HUES64 (cell line): Measurements from ENCODE around the gene ANAPC7.

Experiments
- H3K27ac ChIP-seq: 2 replicates; pipeline ENCODE4 v1.7.0; 2013; ENCODE audit warnings: low read depth, low read length, inconsistent platforms
- H3K27me3 ChIP-seq: 2 replicates; pipeline ENCODE4 v1.6.1; 2013; ENCODE audit warnings: mild to moderate bottlenecking, low read length; ENCODE audit not compliant: insufficient read depth
- H3K36me3 ChIP-seq: 2 replicates; pipeline ENCODE4 v1.6.1; 2013; ENCODE audit warnings: mild to moderate bottlenecking, low read length; ENCODE audit not compliant: insufficient read depth
- H3K4me1 ChIP-seq: 2 replicates; pipeline ENCODE4 v1.6.1; 2013; ENCODE audit warnings: mild to moderate bottlenecking, low read length, moderate library complexity; ENCODE audit not compliant: insufficient read depth
- H3K4me3 ChIP-seq: 2 replicates; pipeline ENCODE4 v1.5.1; 2013; ENCODE audit warnings: mild to moderate bottlenecking, low read length, moderate library complexity
- H3K9ac ChIP-seq: 2 replicates; pipeline ENCODE4 v1.6.1; 2013; ENCODE audit warnings: mild to moderate bottlenecking, low read depth, low read length
- H3K9me3 ChIP-seq: 2 replicates; pipeline ENCODE4 v1.6.1; 2013; ENCODE audit warnings: low read depth, low read length; ENCODE audit not compliant: insufficient read depth
- WGBS: fragments of 150-250, 120-280 bp; methylation state at CpG from one replicate; pipeline ENCODE4 v1.1.7; 2013; ENCODE audit warnings: missing lambda C conversion rate; 5-methylcytosine and 5-hydroxymethylcytosine counted together

The ANAPC7 gene

GRCh38 chr12:110373425-110373824 lies 30.1 kb downstream of the ANAPC7 start:
- Histone ChIP-seq H3K36me3 (peaks cover 72% of the 10 kb centered on the region), H3K9ac (no peak overlapping the region), H3K4me1 (no peaks in the 10 kb centered on the region), H3K27me3 (no peaks in the 10 kb centered on the region), H3K4me3 (no peak overlapping the region), H3K9me3 (no peaks in the 10 kb centered on the region), H3K27ac (no peak overlapping the region)
- 100% methylated on average over 2 of the region's 2 CpGs for WGBS

- Histone ChIP-seq H3K27ac (no peak overlapping the region), H3K36me3 (peaks cover 68% of the 10 kb centered on the region)
Observed at GRCh38 chr12:110373025-110373424, 30.5 kb downstream of the ANAPC7 start.

GRCh38 chr12:110372056-110372425 lies 31.5 kb downstream of the ANAPC7 start:
- no peak overlapping the region for H3K27ac ChIP-seq
- 97% methylated on average over 7 of the region's 7 CpGs for WGBS

More at GRCh38 chr12:110373025-110373424, 30.5 kb downstream of the ANAPC7 start:
- WGBS, result 97% methylated on average over 4 of the region's 4 CpGs
- no peaks in the 10 kb centered on the region for H3K9me3 ChIP-seq
- H3K4me1 ChIP-seq, result no peaks in the 10 kb centered on the region
- H3K27me3 ChIP-seq, result no peaks in the 10 kb centered on the region
- no peak overlapping the region for H3K4me3 ChIP-seq
- H3K9ac ChIP-seq, result no peak overlapping the region

GRCh38 chr12:110371408-110372055 lies 32.0 kb downstream of the ANAPC7 start:
- Histone ChIP-seq H3K9me3 (no peaks in the 10 kb centered on the region), H3K36me3 (peaks cover 56% of the 10 kb centered on the region), H3K27me3 (no peaks in the 10 kb centered on the region), H3K9ac (no peak overlapping the region), H3K27ac (no peak overlapping the region), H3K4me1 (no peaks in the 10 kb centered on the region), H3K4me3 (no peak overlapping the region)
- WGBS, result 90% methylated on average over 13 of the region's 13 CpGs

More at GRCh38 chr12:110372056-110372425, 31.5 kb downstream of the ANAPC7 start:
- Histone ChIP-seq H3K4me3 (no peak overlapping the region), H3K4me1 (no peaks in the 10 kb centered on the region), H3K27me3 (no peaks in the 10 kb centered on the region), H3K9ac (no peak overlapping the region), H3K36me3 (peaks cover 59% of the 10 kb centered on the region), H3K9me3 (no peaks in the 10 kb centered on the region)

- H3K9me3 ChIP-seq, result no peaks in the 10 kb centered on the region
- H3K4me1 ChIP-seq, result no peaks in the 10 kb centered on the region
- no peak overlapping the region for H3K4me3 ChIP-seq
- no peak overlapping the region for H3K9ac ChIP-seq
- no peak overlapping the region for H3K27ac ChIP-seq
- H3K36me3 ChIP-seq, result peaks cover 49% of the 10 kb centered on the region
- no peaks in the 10 kb centered on the region for H3K27me3 ChIP-seq
- 93% methylated on average over 13 of the region's 13 CpGs for WGBS
Observed at GRCh38 chr12:110370732-110371231, 32.7 kb downstream of the ANAPC7 start.

GRCh38 chr12:110369992-110370391 lies 33.5 kb downstream of the ANAPC7 start:
- no peak overlapping the region for H3K27ac ChIP-seq
- no peaks in the 10 kb centered on the region for H3K27me3 ChIP-seq
- H3K9me3 ChIP-seq, result no peaks in the 10 kb centered on the region
- 94% methylated on average over 8 of the region's 8 CpGs for WGBS
- peaks cover 41% of the 10 kb centered on the region for H3K36me3 ChIP-seq
- H3K9ac ChIP-seq, result no peak overlapping the region
- no peaks in the 10 kb centered on the region for H3K4me1 ChIP-seq
- H3K4me3 ChIP-seq, result no peak overlapping the region

GRCh38 chr12:110367181-110367864 lies 36.2 kb downstream of the ANAPC7 start:
- Histone ChIP-seq H3K4me1 (no peaks in the 10 kb centered on the region), H3K27ac (no peak overlapping the region), H3K9me3 (no peaks in the 10 kb centered on the region), H3K27me3 (no peaks in the 10 kb centered on the region), H3K4me3 (no peak overlapping the region), H3K36me3 (peaks cover 15% of the 10 kb centered on the region), H3K9ac (no peak overlapping the region)
- 95% methylated on average over 15 of the region's 15 CpGs for WGBS

GRCh38 chr12:110366321-110367142 lies 37.0 kb downstream of the ANAPC7 start:
- no peak overlapping the region for H3K27ac ChIP-seq
- H3K9ac ChIP-seq, result no peak overlapping the region
- no peak overlapping the region for H3K4me3 ChIP-seq
- H3K4me1 ChIP-seq, result no peaks in the 10 kb centered on the region
- peaks cover 7% of the 10 kb centered on the region for H3K36me3 ChIP-seq
- H3K27me3 ChIP-seq, result no peaks in the 10 kb centered on the region
- H3K9me3 ChIP-seq, result no peaks in the 10 kb centered on the region
- WGBS, result 91% methylated on average over 10 of the region's 13 CpGs

GRCh38 chr12:110365489-110366320 lies 37.8 kb downstream of the ANAPC7 start:
- Histone ChIP-seq H3K27ac (no peak overlapping the region), H3K9ac (no peak overlapping the region)

GRCh38 chr12:110361216-110361615 lies 42.3 kb downstream of the ANAPC7 start:
- Histone ChIP-seq H3K27me3 (no peaks in the 10 kb centered on the region), H3K9me3 (no peaks in the 10 kb centered on the region), H3K27ac (no peak overlapping the region), H3K36me3 (no peaks in the 10 kb centered on the region), H3K4me3 (no peak overlapping the region), H3K9ac (no peak overlapping the region), H3K4me1 (no peaks in the 10 kb centered on the region)
- no CpG with 5 or more reads among the region's 1 CpG for WGBS

More at GRCh38 chr12:110365489-110366320, 37.8 kb downstream of the ANAPC7 start:
- Histone ChIP-seq H3K9me3 (no peaks in the 10 kb centered on the region), H3K4me3 (no peak overlapping the region), H3K27me3 (no peaks in the 10 kb centered on the region), H3K36me3 (peaks cover 6% of the 10 kb centered on the region), H3K4me1 (no peaks in the 10 kb centered on the region)
- 83% methylated on average over 7 of the region's 7 CpGs for WGBS
